Measurements from ENCODE around the gene DLST. TPM values are rescaled to one million over a fixed set of nuclear protein-coding genes. Genes with fewer than 3 reads are reported as not detected.

DLST gene
- total and polyA plus RNA-seq, 2 of the 4 experiments (the other 2 are of a cell fraction) = 58.6 to 119 TPM

DNA sequence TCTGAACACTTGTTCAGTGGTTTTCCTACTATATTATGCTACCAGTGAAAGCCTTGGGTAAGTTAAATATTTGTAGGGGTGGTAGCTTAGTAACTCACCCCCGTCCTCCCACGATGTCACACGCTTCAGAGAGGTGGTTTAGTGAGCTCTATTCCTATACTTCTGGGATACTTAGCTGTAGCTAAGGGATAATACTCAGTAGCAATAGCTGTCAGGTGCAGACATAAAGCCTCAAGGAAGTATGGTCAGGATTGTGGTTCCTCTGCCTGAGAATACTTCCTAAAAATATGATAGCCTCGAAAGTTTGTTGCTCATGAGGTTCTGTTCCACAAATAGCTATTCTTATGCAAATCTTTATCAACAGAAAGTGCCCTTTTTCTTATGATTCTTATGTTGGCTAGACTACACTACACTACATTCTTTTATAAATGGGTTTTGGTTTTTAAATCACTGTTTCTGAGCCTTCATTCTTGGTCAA lies 11.9 kb downstream of the DLST start:
- H3K27ac ChIP-seq (ENCODE audit: insufficient read depth, low read length) = no peak overlapping the region
- H3K9me3 ChIP-seq (ENCODE audit: control insufficient read depth, insufficient read depth, low read length) = no peaks in the 10 kb centered on the region
- no peak overlapping the region for H3K4me2 ChIP-seq (ENCODE audit: low read depth, low read length)
- H3K4ac ChIP-seq (ENCODE audit: low read depth, low read length) = no peak overlapping the region
- H2BK20ac ChIP-seq (ENCODE audit: low read depth, low read length) = no peak overlapping the region
- peaks cover 2% of the 10 kb centered on the region; the same call in 1 of the 2 replicates for H3K9me1 ChIP-seq (ENCODE audit: insufficient read depth, low read length)
- no peak overlapping the region for H3K23ac ChIP-seq (ENCODE audit: low read depth, low read length)
- H3K36me3 ChIP-seq (ENCODE audit: control insufficient read depth, insufficient read depth, low read length) = peaks cover 66% of the 10 kb centered on the region
- WGBS, 2 experiments (ENCODE audit: extremely low coverage in 2 of 2, insufficient read length in 1 of 2) = 100% methylated on average over 1 of the region's 4 CpGs; no CpG with 5 or more reads in 1 of the 2 experiments
- intact Hi-C loops (cut with micrococcal nuclease) (no loop called here), dilution Hi-C loops (cut with HindIII; ENCODE audit: low sequenced_read_pairs, unreplicated experiment) (no loop called here), in situ Hi-C loops (cut with MboI; ENCODE audit: low sequenced_read_pairs) (no loop called here)
- H2AK9ac ChIP-seq (replicated peaks; ENCODE audit: low read depth, low read length, poor library complexity) = no peak overlapping the region
- H3K56ac ChIP-seq (ENCODE audit: extremely low read depth, insufficient read depth, low read length) = no peak overlapping the region
- H4K5ac ChIP-seq (ENCODE audit: low read depth, low read length) = no peak overlapping the region
- peaks cover 11% of the 10 kb centered on the region for H4K20me1 ChIP-seq (ENCODE audit: insufficient read depth, low read length)
- no peak overlapping the region for H3K14ac ChIP-seq (replicated peaks; ENCODE audit: low read depth, low read length)
- H3K4me3 ChIP-seq (ENCODE audit: insufficient read depth, low read depth, low read length) = no peak overlapping the region
- no peaks in the 10 kb centered on the region for H3K27me3 ChIP-seq (ENCODE audit: control insufficient read depth, insufficient read depth, low read length)
- peaks cover 36 to 63% of the 10 kb centered on the region in 2 experiments for H3K79me1 ChIP-seq (ENCODE audit: low read depth in 1 of 2, low read length in 2 of 2)
- H2AK5ac ChIP-seq (ENCODE audit: low read depth, low read length) = no peak overlapping the region
- H3K9ac ChIP-seq (ENCODE audit: low read depth, low read length) = no peak overlapping the region
- CTCF ChIA-PET = interaction anchor here (0.9 kb wide), 1 partner anchor 12 kb away, joined by 4 read pairs; no protein-coding TSS in a partner anchor
- H3K4me1 ChIP-seq (ENCODE audit: control insufficient read depth, insufficient read depth, low read length) = peaks cover 2% of the 10 kb centered on the region
- H2BK15ac ChIP-seq (ENCODE audit: low read depth, low read length) = no peak overlapping the region
- H4K8ac ChIP-seq (ENCODE audit: low read depth in 2 of 2, low read length in 2 of 2) = no peak overlapping the region
- no peak overlapping the region for H2BK5ac ChIP-seq (ENCODE audit: low read depth, low read length, poor library complexity, severe bottlenecking)
- DNase-seq (no peak), ATAC-seq (ENCODE audit: low read depth) (no peak)
- H3K18ac ChIP-seq (ENCODE audit: low read depth, low read length) = no peak overlapping the region
- BruUV-seq (replicated peaks) = no TSS peak
- POLR2A ChIA-PET (ENCODE audit: unreplicated experiment) = no interaction called here
- H2BK120ac ChIP-seq (ENCODE audit: low read depth, low read length) = no peak overlapping the region
- no peak overlapping the region for H4K91ac ChIP-seq (ENCODE audit: insufficient read depth, low read depth, low read length)
- TF ChIP-seq, protein P1, sequence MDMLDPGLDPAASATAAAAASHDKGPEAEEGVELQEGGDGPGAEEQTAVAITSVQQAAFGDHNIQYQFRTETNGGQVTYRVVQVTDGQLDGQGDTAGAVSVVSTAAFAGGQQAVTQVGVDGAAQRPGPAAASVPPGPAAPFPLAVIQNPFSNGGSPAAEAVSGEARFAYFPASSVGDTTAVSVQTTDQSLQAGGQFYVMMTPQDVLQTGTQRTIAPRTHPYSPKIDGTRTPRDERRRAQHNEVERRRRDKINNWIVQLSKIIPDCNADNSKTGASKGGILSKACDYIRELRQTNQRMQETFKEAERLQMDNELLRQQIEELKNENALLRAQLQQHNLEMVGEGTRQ (IDR thresholded peaks at IDR 0.05; ENCODE audit: low read depth, low read length) = no peak
- H2AFZ ChIP-seq (replicated peaks; ENCODE audit: low read length, poor library complexity) = no peak overlapping the region

All from IMR-90 (cell line).